Stimulated activated naive CD8-positive, alpha-beta T cell treated with anti-CD3 and anti-CD28 coated beads, Interleukin-15, Interleukin-2, amounts not matched to agents 100 ng/mL and 50 ng/mL, for 24 hours (primary cell): ENCODE measurements around the gene DEPDC1B.
A peak's percentile ranks its signal among the peaks of the same experiment; 100 is the strongest.
"Not testable (repeated sequence)": the region's sequence is repeated elsewhere in the genome, so short reads cannot be mapped to it uniquely, and the experiment has no call there.

Experiments used
- H3K27ac Mint-ChIP-seq: one replicate; pipeline ENCODE4 v1.8.0; 2021; ENCODE audit warnings: mild to moderate bottlenecking, mixed read lengths
- H3K27me3 Mint-ChIP-seq: one replicate; pipeline ENCODE4 v1.8.0; 2021; ENCODE audit warnings: mixed read lengths
- H3K36me3 Mint-ChIP-seq: one replicate; pipeline ENCODE4 v1.8.0; 2021; ENCODE audit warnings: low read depth, mixed read lengths
- H3K4me1 Mint-ChIP-seq: one replicate; pipeline ENCODE4 v1.8.0; 2021; ENCODE audit warnings: low read depth, mixed read lengths
- H3K4me3 Mint-ChIP-seq: one replicate; pipeline ENCODE4 v1.8.0; 2021; ENCODE audit warnings: mild to moderate bottlenecking, mixed read lengths
- H3K9me3 Mint-ChIP-seq: one replicate; pipeline ENCODE4 v1.8.0; 2021; ENCODE audit warnings: mixed read lengths

The DEPDC1B gene

DNA sequence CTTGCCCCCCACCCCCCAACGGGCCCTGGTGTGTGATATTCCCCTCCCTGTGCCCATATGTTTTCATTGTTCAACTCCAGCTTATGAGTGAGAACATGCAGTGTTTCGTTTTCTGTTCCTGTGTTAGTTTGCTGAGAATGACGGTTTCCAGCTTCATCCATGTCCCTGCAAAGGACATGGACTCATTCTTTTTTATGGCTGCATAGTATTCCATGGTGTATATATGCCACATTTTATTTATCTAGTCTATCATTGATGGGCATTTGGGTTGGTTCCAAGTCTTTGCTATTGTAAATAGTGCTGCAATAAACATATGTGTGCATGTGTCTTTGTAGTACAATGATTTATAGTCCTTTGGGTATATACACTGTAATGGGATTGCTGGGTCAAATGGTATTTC lies 11.9 kb upstream of the DEPDC1B start:
- not testable (repeated sequence) for H3K4me3 Mint-ChIP-seq, H3K36me3 Mint-ChIP-seq, H3K4me1 Mint-ChIP-seq, H3K27ac Mint-ChIP-seq
- peaks cover 27% of the 10 kb centered on the region for H3K27me3 Mint-ChIP-seq
- H3K9me3 Mint-ChIP-seq: peaks cover 13% of the 10 kb centered on the region

GRCh38 chr5:60710362-60710761 lies 10.4 kb upstream of the DEPDC1B start:
- H3K4me3 Mint-ChIP-seq: no peak overlapping the region
- H3K36me3 Mint-ChIP-seq: no peaks in the 10 kb centered on the region
- H3K27ac Mint-ChIP-seq: no peak overlapping the region
- H3K27me3 Mint-ChIP-seq: peaks cover 24% of the 10 kb centered on the region
- H3K4me1 Mint-ChIP-seq: no peaks in the 10 kb centered on the region
- peaks cover 13% of the 10 kb centered on the region for H3K9me3 Mint-ChIP-seq

- no peak overlapping the region for H3K27ac Mint-ChIP-seq
- H3K36me3 Mint-ChIP-seq: no peaks in the 10 kb centered on the region
- H3K4me3 Mint-ChIP-seq: no peak overlapping the region
- peaks cover 17% of the 10 kb centered on the region for H3K27me3 Mint-ChIP-seq
- H3K4me1 Mint-ChIP-seq: peaks cover 17% of the 10 kb centered on the region
- H3K9me3 Mint-ChIP-seq: no peaks in the 10 kb centered on the region
These were observed 5.2 kb upstream of the DEPDC1B start for GRCh38 chr5:60705144-60705543.

GRCh38 chr5:60703944-60704343 lies 4.0 kb upstream of the DEPDC1B start:
- H3K4me1 Mint-ChIP-seq: peaks cover 21% of the 10 kb centered on the region
- H3K9me3 Mint-ChIP-seq: no peaks in the 10 kb centered on the region
- H3K27me3 Mint-ChIP-seq: peaks cover 16% of the 10 kb centered on the region
- H3K4me3 Mint-ChIP-seq: no peak overlapping the region
- no peaks in the 10 kb centered on the region for H3K36me3 Mint-ChIP-seq
- H3K27ac Mint-ChIP-seq: no peak overlapping the region

DNA sequence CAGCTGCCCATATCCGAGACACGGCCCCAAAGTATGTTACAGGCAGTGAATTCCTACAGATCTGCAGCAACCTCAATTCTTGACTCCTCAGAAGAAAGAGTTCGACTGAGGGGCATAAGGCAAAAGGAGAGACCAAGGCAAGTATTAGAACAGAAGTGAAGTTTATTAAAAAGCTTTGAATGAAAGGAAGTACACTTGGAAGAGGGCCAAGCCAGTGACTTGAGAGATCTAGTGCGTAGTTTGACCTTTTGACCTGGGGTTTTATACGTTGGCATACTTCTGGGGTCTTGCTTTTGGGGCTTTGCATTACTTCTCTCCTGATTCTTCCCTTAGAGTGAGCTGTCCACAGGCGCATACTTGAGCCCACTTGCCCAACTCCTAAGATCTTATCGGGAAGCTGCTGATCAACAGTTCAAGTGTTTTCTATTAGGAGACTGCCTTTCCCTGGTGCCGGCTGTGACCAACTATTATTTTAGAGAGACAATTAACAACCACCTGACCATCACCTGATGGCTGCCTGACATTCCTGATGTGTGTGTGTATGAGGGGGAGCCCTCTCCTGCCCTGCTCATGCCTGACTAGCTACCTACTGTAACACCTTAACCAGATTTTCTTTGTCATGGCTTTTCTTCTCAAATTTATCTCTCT lies 1.5 kb upstream of the DEPDC1B start:
- H3K4me3 Mint-ChIP-seq: peak overlapping the region; percentile 21
- H3K36me3 Mint-ChIP-seq: peaks cover 4% of the 10 kb centered on the region
- peaks cover 29% of the 10 kb centered on the region for H3K4me1 Mint-ChIP-seq
- H3K27me3 Mint-ChIP-seq: peaks cover 19% of the 10 kb centered on the region
- no peak overlapping the region for H3K27ac Mint-ChIP-seq
- no peaks in the 10 kb centered on the region for H3K9me3 Mint-ChIP-seq

GRCh38 chr5:60700416-60700757 lies 421 bp upstream of the DEPDC1B start:
- Mint-ChIP-seq H3K27ac (peak overlapping the region; percentile 83), H3K36me3 (peaks cover 4% of the 10 kb centered on the region), H3K4me3 (peak overlapping the region; percentile 88), H3K9me3 (no peaks in the 10 kb centered on the region), H3K27me3 (peaks cover 19% of the 10 kb centered on the region), H3K4me1 (peaks cover 29% of the 10 kb centered on the region)

DNA sequence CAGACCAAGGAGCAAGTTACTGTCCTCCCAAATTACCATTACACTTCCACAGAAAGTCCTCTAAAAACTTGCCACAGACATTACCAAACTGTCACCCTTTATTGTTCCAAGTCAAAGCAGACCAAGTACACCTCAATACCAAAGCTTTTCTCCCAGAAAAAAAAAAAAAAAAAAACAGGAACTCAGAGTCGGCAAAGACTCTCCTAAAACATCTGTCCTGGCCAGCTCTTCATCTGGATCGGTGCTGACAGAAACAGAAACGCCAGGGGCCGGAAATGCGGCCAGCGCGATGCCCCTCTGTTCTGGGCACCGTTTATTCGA lies 718 bp downstream of the DEPDC1B start:
- Mint-ChIP-seq H3K27ac (peak overlapping the region; percentile 83), H3K27me3 (peaks cover 19% of the 10 kb centered on the region), H3K4me1 (peaks cover 29% of the 10 kb centered on the region), H3K36me3 (peaks cover 4% of the 10 kb centered on the region), H3K9me3 (no peaks in the 10 kb centered on the region), H3K4me3 (peak overlapping the region; percentile 88)

DNA sequence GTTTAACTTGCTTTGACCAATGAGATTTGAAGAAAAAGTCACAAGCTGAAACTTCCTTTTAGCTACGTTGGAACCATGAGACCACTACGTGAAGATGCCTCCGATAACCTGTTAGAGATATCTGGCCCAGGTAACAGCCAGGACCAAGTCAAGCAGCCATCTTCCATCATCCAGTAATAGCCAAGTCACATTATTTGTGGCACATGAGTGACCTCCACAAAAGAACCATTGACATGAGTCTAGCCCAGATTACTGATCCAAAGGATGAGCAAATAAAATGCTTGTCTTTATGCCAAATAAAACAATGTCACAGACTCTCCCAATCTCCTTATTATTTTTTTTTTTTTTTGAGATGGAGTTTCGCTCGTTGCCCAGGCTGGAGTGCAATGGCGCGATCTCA lies 1.6 kb downstream of the DEPDC1B start:
- peaks cover 29% of the 10 kb centered on the region for H3K4me1 Mint-ChIP-seq
- no peaks in the 10 kb centered on the region for H3K9me3 Mint-ChIP-seq
- no peak overlapping the region for H3K27ac Mint-ChIP-seq
- H3K27me3 Mint-ChIP-seq: peaks cover 19% of the 10 kb centered on the region
- peak overlapping the region; percentile 88 for H3K4me3 Mint-ChIP-seq
- peaks cover 4% of the 10 kb centered on the region for H3K36me3 Mint-ChIP-seq

GRCh38 chr5:60690326-60690725 lies 9.6 kb downstream of the DEPDC1B start:
- Mint-ChIP-seq H3K4me3 (no peak overlapping the region), H3K9me3 (no peaks in the 10 kb centered on the region), H3K36me3 (peaks cover 13% of the 10 kb centered on the region), H3K27ac (no peak overlapping the region), H3K4me1 (no peaks in the 10 kb centered on the region), H3K27me3 (no peaks in the 10 kb centered on the region)

GRCh38 chr5:60688980-60689379 lies 11.0 kb downstream of the DEPDC1B start:
- Mint-ChIP-seq H3K4me1 (no peaks in the 10 kb centered on the region), H3K27me3 (no peaks in the 10 kb centered on the region), H3K36me3 (peaks cover 22% of the 10 kb centered on the region), H3K9me3 (no peaks in the 10 kb centered on the region), H3K27ac (no peak overlapping the region), H3K4me3 (no peak overlapping the region)

- Mint-ChIP-seq H3K36me3 (peaks cover 22% of the 10 kb centered on the region), H3K9me3 (no peaks in the 10 kb centered on the region), H3K27me3 (no peaks in the 10 kb centered on the region), H3K4me1 (no peaks in the 10 kb centered on the region), H3K4me3 (no peak overlapping the region), H3K27ac (no peak overlapping the region)
These were observed 11.8 kb downstream of the DEPDC1B start for GRCh38 chr5:60687927-60688720.

GRCh38 chr5:60686157-60686556 lies 13.8 kb downstream of the DEPDC1B start:
- no peaks in the 10 kb centered on the region for H3K27me3 Mint-ChIP-seq
- H3K9me3 Mint-ChIP-seq: no peaks in the 10 kb centered on the region
- peaks cover 22% of the 10 kb centered on the region for H3K36me3 Mint-ChIP-seq
- H3K4me1 Mint-ChIP-seq: no peaks in the 10 kb centered on the region
- H3K4me3 Mint-ChIP-seq: no peak overlapping the region
- no peak overlapping the region for H3K27ac Mint-ChIP-seq

DNA sequence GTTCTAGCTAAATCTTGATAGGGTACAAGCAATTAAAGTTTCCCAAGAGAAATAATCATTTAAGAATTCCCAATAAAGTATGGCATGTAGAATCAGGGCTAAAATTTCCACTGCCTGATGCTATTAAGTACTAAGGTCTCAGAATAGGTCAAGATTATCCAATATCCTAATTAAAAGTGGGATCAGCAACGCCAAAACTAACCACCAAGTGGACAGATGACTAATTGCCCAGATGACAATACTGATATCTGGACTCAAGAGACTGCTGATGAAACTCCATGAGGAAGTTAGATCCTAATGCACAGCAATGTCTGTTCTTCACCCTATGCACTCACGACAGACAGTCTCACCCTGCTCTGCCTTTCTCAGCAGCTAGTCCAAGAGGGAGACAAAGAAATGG lies 14.3 kb downstream of the DEPDC1B start:
- H3K4me3 Mint-ChIP-seq: no peak overlapping the region
- no peaks in the 10 kb centered on the region for H3K4me1 Mint-ChIP-seq
- H3K27me3 Mint-ChIP-seq: no peaks in the 10 kb centered on the region
- H3K27ac Mint-ChIP-seq: no peak overlapping the region
- H3K36me3 Mint-ChIP-seq: peaks cover 22% of the 10 kb centered on the region
- H3K9me3 Mint-ChIP-seq: no peaks in the 10 kb centered on the region

- Mint-ChIP-seq H3K4me1 (no peaks in the 10 kb centered on the region), H3K27ac (no peak overlapping the region), H3K27me3 (no peaks in the 10 kb centered on the region), H3K36me3 (peaks cover 22% of the 10 kb centered on the region), H3K9me3 (no peaks in the 10 kb centered on the region), H3K4me3 (no peak overlapping the region)
These were observed 14.9 kb downstream of the DEPDC1B start for GRCh38 chr5:60685028-60685427.

DNA sequence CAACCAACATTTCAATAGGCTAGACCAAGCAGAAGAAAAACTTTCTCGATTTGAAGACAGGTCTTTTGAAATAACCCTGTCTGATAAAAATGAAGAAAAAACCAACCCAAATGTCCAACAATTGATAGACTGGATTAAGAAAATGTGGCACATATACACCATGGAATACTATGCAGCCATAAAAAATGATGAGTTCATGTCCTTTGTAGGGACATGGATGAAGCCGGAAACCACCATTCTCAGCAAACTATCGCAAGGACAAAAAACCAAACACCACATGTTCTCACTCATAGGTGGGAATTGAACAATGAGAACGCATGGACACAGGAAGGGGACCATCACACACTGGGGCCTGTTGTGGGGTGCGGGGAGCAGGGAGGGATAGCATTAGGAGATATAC lies 18.0 kb downstream of the DEPDC1B start:
- not testable (repeated sequence) for H3K4me3 Mint-ChIP-seq

GRCh38 chr5:60679816-60680215 lies 20.1 kb downstream of the DEPDC1B start:
- H3K9me3 Mint-ChIP-seq: no peaks in the 10 kb centered on the region
- no peaks in the 10 kb centered on the region for H3K27me3 Mint-ChIP-seq
- no peaks in the 10 kb centered on the region for H3K4me1 Mint-ChIP-seq
- no peak overlapping the region for H3K27ac Mint-ChIP-seq
- no peak overlapping the region for H3K4me3 Mint-ChIP-seq
- H3K36me3 Mint-ChIP-seq: peaks cover 5% of the 10 kb centered on the region

More for the DNA sequence above, 18.0 kb downstream of the DEPDC1B start:
- not testable (repeated sequence) for H3K4me1 Mint-ChIP-seq, H3K9me3 Mint-ChIP-seq, H3K27ac Mint-ChIP-seq, H3K27me3 Mint-ChIP-seq
- H3K36me3 Mint-ChIP-seq: peaks cover 22% of the 10 kb centered on the region
